GM21737 (cell line): Measurements from ENCODE around the gene NVL.
A peak's percentile ranks its signal among the peaks of the same experiment; 100 is the strongest.
"Not testable (repeated sequence)": the region's sequence is repeated elsewhere in the genome, so short reads cannot be mapped to it uniquely, and the experiment has no call there.

Source experiments
- ATAC-seq: cut with Tn5 transposase; IDR thresholded peaks from one replicate; pipeline ENCODE4 v1.9.1; 2021; ENCODE audit warnings: mild to moderate bottlenecking, moderate library complexity; ENCODE audit not compliant: unreplicated experiment

The NVL gene

DNA sequence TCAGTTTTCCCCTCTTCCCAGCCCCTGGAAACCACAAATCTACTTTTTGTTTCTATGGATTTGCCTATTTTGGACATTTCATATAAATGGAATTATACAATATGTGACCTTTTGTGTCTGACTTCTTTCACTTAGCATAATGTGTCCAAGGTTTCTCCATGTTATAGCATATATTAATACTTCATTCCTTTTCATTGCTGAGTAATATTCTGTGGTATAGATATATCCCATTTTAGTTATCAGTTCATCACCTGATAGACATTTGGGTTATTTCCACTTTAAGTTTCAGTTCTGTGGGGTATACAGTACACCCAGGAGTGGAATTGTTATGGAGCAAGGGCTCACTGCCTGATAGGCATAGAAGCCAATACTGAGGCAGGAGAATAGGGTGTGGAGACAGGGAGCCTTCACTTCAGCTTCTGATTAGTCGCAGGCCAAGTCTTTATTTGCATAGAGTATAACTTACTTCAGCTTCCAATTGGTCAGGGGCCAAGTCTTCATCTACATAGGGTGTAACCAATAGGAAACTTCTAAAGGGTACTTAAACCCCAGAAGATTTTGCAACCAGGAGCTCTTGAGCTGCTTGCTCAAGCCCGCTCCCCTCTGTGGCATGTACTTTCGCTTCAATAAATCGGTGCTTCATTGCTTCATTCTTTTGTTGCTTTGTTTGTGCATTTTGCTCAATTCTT is 8.3 kb upstream of the NVL start:
- ATAC-seq, result no peak

DNA sequence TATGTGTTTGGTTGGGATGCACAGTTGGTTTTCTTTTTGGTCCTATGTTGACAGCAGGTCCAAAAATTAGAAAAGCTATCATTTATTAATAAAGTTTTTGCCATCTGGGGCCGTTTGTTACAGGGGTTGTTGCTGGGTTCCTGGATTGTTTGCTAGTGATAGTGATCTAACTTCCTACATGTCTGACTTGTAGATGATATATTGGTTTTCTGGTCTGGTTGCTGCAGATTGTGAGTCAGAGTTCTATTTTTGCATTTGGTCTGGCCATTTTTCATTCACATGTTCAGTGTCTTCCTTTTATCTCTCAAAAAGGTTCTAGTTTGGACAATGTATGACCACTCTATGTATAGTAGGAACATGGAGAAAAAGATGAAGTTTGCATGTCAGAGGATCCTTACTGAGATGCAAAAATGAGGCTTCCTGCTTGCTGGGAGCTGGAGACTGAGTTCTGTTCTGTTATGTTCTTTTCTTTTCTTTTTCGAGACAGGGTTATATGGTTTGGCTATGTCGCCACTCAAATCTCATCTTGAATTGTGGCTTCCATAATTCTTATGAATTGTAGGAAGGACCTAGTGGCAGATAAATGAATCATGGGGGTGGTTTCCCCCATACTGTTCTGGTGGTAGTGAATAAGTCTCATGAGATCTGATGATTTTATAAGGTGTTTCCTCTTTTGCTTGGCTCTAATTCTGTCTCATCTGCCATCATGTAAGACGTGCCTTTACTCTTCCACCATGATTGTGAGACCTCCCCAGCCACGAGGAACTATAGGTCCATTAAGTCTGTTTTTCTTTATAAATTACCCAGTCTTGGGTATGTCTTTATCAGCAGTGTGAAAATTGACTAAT is 4.2 kb upstream of the NVL start:
- ATAC-seq, result no peak

GRCh38 chr1:224333309-224333926 is 3.4 kb upstream of the NVL start:
- peak; percentile 45 for ATAC-seq

GRCh38 chr1:224331824-224332223 is 1.9 kb upstream of the NVL start:
- no peak for ATAC-seq

- ATAC-seq, result no peak
Observed at GRCh38 chr1:224331326-224331725, 1.4 kb upstream of the NVL start.

- ATAC-seq, result no peak
Observed at GRCh38 chr1:224329484-224329841, 509 bp downstream of the NVL start.

- no peak for ATAC-seq
Observed at GRCh38 chr1:224328644-224329043, 1.3 kb downstream of the NVL start.

DNA sequence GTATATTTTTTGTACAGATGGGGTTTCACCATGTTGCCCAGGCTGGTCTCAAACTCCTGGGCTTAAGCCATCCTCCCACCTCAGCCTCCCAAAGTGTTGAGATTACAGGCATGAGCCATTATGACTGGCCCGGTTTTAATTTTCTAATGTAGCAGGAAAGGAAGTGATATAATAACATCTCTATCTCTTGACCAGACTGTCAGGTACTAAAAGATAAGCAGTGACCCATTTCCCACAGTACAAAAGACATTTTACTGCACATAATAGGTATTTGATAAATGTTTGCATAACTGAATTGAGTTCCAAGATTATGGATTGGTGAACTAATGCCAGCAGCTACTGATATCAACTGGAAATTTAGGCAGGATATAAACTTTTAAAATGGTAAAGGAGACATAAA is 4.0 kb downstream of the NVL start:
- ATAC-seq, result no peak

- ATAC-seq, result no peak
Observed at GRCh38 chr1:224321706-224322105, 8.3 kb downstream of the NVL start.

DNA sequence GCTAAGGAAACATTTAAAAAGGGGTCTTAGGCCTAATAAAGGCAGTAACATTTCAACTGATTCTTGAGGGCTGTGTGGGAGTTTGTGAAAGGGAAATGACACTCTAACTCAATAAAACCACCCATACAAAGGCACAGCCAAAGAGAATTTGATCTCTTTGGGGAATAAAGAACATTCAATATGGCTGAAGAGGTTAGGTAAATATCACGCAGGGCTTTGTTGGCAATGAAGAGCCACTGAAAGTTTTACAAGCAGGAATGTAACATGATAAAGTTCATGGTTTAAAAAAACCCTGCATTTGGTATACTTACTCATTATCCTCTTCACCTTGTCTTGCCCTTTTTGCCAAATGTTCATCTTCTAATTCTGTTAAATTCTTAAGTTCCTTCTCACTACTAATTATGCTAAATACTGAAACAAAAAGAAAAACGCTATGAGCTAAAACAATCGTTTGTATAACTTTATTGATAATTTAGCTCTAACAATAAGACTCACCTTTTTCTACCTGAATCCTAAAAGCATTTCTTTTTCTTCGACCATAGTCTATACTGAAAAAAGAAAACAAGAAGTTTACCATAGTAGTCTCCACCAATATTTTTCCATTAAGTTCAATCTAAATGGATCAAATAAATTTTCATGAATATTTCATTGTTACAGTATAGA is 12.5 kb downstream of the NVL start:
- ATAC-seq, result no peak

DNA sequence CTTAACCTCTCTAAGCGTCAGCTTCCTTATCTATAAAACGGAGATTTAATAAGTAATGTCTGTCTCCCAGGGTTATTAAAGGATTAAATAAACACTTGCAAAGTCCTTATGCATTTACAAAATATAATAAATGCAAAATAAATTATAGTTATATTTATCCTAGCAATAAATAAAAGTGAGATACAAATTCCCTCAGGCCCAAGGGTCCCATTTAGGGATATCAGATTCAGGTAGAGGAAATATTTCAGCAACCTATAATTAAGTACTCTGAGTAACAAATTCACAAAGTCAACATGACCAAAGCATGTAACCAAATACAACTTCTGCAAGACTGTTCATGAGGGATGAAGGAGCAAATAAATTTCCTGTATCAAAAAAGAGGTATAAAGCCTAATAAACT is 17.9 kb downstream of the NVL start:
- no peak for ATAC-seq

- not testable (repeated sequence) for ATAC-seq
Observed at GRCh38 chr1:224311503-224311902, 18.5 kb downstream of the NVL start.

DNA sequence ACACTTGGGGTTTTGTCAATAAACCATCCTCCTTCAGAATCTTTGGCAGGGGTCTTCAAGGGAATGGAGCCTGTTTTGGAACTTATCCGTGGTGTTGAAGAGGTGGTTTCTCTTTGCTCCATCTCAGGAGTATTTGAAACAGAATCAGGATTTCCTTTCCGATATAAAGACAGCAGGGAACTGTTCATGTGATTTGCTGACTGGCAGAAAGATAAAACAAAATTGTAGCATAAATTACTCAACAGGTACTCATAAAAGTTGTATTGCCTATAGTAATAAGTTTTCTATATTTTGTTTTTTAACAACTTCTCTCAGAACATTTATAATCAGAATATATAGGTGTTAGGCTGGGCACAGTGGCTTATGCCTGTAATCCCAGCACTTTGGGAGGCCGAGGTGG is 21.9 kb downstream of the NVL start:
- no peak for ATAC-seq

GRCh38 chr1:224304767-224305166 is 25.2 kb downstream of the NVL start:
- ATAC-seq, result no peak

- ATAC-seq, result no peak
Observed at GRCh38 chr1:224302947-224303346, 27.0 kb downstream of the NVL start.

- ATAC-seq, result no peak
Observed at GRCh38 chr1:224301391-224301790, 28.6 kb downstream of the NVL start.

DNA sequence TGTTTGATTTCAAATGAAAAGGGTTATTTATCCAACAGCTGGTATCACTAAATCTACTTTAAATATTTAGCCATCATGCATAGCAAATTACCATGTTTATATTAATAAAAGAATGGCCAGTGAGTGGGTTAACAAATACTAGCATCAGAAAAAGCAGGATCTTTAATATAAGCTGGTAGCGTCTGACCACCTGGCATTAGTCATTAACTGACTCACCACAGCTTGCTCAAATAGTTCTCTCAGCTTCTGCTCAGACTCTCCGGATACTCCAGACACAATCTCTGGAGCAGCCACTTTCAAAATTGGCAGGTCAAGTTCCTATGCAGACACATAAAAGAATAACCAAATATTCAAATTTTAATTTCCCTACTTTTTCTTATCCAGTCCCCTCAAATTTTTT is 29.6 kb downstream of the NVL start:
- ATAC-seq, result no peak

GRCh38 chr1:224298346-224299330 is 31.3 kb downstream of the NVL start:
- no peak for ATAC-seq

GRCh38 chr1:224294775-224295174 is 35.2 kb downstream of the NVL start:
- ATAC-seq, result no peak

GRCh38 chr1:224292419-224292818 is 37.6 kb downstream of the NVL start:
- ATAC-seq, result no peak
